ENCODE measurements around the gene PANK2.
"Not testable (repeated sequence)": the region's sequence is repeated elsewhere in the genome, so short reads cannot be mapped to it uniquely, and the experiment has no call there.

The PANK2 gene

DNA sequence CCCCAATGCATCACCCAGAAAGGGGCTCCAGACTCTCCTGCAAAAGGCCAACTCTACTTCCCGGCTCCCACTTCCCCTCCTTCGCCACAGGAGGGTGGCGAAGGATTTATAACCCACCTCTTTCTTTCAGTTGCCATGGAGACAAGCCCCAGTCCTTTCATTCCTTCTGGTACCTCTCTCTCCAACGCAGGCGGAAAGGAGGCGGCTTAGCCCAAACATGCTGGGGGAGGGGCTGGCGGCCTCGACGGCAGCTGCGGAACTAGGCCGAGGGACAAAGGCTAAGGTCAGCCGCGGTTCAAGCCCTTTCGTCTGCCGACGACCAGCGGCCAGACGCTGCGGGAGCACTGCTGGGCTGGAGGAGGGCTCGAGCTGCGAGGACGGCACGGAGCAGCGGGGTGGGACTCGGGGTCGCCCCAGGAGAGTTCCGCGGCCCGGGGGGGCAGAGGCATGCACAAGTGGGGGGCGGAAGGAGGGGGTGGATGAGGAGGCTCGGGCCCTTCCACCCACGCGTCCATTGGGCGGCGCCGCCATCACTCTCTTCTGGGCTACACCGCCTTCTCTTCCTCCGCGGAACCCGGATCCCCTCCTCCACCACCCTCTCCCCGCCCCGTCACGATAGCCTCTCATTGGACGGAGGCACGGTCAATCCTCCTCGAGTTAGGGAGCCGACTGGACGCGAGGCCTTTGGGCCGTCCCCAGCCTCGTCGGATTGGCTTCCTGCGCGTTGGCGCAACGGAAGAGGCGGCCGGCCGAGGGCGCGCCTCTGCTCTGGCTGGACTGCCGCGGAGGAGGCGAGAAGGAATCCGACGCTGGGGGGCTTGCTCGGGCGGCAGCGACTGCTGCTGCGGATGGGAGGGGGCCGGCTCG is at the start of gene PANK2:
PANK2 (plus strand) TSS at position 766 of the 867 bp plus-strand sequence.
- DNase-seq (ENCODE audit: low spot score), result peak; percentile 98

GRCh38 chr20:3840201-3840600 is 49.0 kb upstream of the PANK2 start:
- not testable (repeated sequence) for DNase-seq (ENCODE audit: low spot score)

GRCh38 chr20:3842348-3842930 is 46.7 kb upstream of the PANK2 start:
- DNase-seq (ENCODE audit: low spot score), result no peak

DNA sequence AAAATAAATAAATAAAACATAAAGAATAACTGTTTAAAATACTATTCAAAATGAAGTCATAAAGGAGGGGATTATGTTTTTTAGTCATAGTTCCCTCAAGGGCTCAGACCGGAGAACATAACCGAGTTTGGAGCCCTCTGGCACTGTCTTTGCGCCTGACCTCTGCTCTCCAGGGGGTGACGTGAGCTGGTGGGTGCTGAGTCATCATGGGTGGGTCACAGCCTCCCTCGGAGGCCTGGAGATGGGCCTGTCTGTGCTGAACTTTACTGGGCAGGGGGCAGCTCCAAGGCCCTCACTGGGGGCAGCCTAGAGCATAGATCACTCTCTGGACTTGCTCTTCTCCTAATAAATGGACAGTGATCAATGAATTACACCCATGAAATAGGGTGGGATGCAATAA is 45.7 kb upstream of the PANK2 start:
- DNase-seq (ENCODE audit: low spot score), result no peak

DNA sequence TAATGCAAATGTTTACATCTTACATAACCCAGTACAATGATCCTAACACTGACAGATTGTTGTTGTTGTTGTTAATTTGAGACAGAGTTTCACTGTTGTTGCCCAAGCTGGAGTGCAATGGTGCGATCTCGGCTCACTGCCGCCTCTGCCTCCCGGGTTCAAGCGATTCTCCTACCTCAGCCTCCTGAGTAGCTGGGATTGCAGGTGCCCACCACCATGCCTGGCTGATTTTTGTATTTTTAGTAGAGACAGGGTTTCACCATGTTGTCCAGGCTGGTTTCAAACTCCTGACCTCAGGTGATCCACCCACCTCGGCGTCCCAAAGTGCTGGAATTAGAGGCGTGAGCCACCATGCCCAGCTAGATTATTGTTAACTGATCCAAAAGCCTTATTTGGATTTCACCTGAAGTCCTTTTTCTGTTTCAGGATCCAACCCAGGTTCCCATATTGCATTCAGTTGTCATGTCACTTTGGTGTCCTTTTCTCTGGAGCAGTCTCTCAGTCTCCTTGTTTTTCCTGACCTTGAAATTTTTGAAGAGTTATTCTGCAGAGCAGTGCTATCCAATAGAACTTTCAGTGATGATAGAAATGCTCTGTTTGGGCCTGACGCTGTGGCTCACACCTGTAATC is 45.1 kb upstream of the PANK2 start:
- not testable (repeated sequence) for DNase-seq (ENCODE audit: low spot score)

GRCh38 chr20:3846378-3846739 is 42.8 kb upstream of the PANK2 start:
- DNase-seq (ENCODE audit: low spot score), result no peak

- peak; percentile 84 for DNase-seq (ENCODE audit: low spot score)
Measured at GRCh38 chr20:3846740-3847428, 42.3 kb upstream of the PANK2 start, which contains the start of gene MAVS. Gene MAVS, plus strand, starts transcription at chr20:3846834. Its CDS starts 7,791 bp downstream, at chr20:3854625.

GRCh38 chr20:3847429-3847940 is 41.7 kb upstream of the PANK2 start:
- no peak for DNase-seq (ENCODE audit: low spot score)

DNA sequence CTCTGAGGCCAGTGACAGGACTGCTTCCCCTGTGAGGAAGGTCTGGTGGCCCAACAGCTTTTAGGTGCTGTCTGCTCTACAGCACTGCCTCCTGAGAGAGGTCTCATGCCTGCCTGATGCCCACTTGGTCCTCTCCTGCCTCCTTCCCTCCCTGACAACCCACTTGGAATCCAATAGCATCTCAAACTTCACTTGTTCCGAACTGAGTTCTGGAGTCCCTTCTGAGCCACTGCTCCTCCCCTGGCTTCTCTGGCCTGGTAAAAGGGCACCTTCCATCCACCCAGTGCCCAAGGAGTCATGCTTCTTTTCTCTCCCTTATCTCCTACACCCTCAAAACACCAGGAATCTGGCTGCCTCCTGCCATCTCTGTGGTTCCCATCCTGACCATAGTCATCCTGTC is 40.6 kb upstream of the PANK2 start:
- no peak for DNase-seq (ENCODE audit: low spot score)

- DNase-seq (ENCODE audit: low spot score), result no peak
Measured at GRCh38 chr20:3854462-3854871, 34.7 kb upstream of the PANK2 start.

- no peak for DNase-seq (ENCODE audit: low spot score)
Measured at GRCh38 chr20:3857405-3857804, 31.8 kb upstream of the PANK2 start.

GRCh38 chr20:3858689-3859088 is 30.5 kb upstream of the PANK2 start:
- DNase-seq (ENCODE audit: low spot score), result no peak

DNA sequence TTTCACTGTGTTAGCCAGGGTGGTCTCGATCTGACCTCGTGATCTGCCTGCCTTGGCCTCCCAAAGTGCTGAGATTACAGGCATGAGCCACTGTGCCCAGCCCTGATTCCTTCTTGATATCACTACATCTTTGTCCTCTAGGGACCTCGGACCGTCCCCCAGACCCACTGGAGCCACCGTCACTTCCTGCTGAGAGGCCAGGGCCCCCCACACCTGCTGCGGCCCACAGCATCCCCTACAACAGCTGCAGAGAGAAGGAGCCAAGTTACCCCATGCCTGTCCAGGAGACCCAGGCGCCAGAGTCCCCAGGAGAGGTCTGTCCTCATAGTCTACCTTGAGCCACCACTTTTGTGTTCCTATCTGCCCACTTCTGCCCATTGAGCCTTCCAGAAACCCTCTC is 28.0 kb upstream of the PANK2 start:
- no peak for DNase-seq (ENCODE audit: low spot score)

DNA sequence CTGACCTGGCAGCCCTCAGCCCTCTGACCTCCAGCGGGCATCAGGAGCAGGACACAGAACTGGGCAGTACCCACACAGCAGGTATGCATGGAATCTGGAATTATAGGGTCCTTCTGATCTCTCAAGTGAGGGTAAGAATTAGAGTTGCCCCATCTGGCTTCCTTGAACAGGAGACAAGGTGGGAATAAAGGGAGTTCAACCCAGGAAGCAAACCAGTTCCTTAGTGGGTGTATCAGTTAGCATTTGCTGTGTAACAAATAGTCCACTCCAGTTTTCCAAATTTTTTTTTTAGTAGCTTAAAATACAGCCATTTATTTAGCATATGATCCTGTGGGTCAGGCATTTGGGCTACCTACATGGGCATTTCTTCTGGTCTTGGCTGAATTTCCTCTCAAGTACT is 26.9 kb upstream of the PANK2 start:
- DNase-seq (ENCODE audit: low spot score), result no peak

DNA sequence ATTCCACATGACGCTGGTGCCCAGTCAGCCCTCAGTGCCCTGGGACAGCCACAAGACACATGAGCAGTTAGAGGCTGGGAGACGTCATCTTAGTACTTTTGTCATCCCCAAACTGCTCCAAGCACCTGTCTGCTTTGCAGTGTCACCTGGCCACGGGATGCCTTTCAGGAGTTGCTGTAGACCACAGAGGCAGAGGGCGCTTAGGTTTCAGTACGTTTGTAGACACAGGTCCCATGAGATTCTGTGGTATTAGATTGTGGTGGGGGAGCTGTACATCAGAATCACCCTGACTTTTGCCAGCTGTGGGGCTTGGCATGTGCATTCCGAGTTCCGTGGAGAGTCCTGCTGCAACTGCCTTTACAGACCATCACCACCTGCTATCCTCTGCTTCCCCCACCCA is 25.9 kb upstream of the PANK2 start:
- no peak for DNase-seq (ENCODE audit: low spot score)

- no peak for DNase-seq (ENCODE audit: low spot score)
Measured at GRCh38 chr20:3864518-3864917, 24.7 kb upstream of the PANK2 start.

GRCh38 chr20:3865152-3865886 is 23.9 kb upstream of the PANK2 start:
- DNase-seq (ENCODE audit: low spot score), result no peak

GRCh38 chr20:3865887-3866407 is 23.2 kb upstream of the PANK2 start:
- no peak for DNase-seq (ENCODE audit: low spot score)

- no peak for DNase-seq (ENCODE audit: low spot score)
Measured at GRCh38 chr20:3866464-3866863, 22.7 kb upstream of the PANK2 start.

DNA sequence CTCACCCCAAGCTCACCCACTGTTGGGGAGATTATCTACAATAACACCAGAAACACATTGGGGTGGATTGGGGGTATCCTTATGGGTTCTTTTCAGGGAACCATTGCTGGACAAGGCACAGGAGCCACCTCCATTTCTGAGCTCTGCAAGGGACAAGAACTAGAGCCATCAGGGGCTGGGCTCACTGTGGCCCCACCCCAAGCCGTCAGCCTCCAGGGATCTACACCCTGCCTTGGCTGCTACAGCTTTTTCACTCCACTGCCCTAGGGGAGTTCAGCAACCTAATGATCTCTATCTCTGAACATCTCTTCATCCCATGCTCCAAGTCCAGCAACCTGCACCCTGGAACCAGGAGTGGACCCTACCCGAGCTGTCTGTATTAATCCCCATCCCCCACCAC is 21.4 kb upstream of the PANK2 start:
- DNase-seq (ENCODE audit: low spot score), result no peak
